GM18867 (cell line): ENCODE results near the gene BLCAP.

Source experiments
- ATAC-seq: cut with Tn5 transposase; IDR thresholded peaks from one replicate; pipeline ENCODE4 v1.9.1; 2021; ENCODE audit warnings: mild to moderate bottlenecking, moderate library complexity; ENCODE audit not compliant: unreplicated experiment

BLCAP gene

DNA sequence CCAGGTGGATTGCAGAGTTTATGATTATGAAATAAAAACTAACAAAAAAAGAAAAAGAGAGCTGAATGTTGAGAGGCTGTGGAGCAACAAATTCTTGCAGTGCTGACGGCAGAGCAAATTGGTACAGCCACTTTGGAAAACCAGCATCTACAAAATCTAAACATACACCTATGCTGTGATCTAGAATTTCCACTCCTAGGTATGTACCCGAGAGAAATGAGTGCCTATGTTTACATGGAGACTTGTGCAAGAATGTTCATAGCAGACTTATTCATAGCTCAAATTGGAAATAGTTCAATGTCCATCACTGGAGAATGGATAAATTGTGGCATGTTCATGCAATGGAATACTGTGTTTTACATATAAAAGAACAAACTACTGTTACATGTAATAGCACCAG, 3.0 kb upstream of the BLCAP start:
- ATAC-seq = no peak

DNA sequence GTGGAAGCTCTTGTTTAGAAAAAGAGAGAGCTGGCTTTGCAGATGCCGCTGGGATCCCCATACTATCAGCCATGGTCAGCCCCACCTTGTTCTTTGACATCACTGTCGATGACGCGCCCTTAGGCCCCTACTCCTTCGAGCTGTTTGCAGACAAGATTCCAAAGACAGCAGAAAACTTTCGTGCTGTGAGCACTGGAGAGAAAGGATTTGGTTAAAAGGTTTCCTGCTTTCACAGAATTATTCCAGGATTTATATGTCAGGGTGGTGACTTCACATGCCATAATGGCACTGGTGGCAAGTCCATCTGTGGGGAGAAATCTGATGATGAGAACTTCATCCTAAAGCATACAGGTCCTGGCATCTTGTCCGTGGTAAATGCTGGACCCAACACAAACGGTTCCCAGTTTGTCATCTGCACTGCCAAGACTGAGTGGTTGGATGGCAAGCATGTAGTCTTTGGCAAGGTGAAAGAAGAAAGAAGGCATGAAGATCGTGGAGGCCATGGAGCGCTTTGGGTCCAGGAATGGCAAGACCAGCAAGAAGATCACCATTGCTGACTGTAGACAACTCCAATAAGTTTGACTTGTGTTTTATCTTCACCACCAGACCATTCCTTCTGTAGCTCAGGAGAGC, 2.4 kb upstream of the BLCAP start:
- no peak for ATAC-seq

DNA sequence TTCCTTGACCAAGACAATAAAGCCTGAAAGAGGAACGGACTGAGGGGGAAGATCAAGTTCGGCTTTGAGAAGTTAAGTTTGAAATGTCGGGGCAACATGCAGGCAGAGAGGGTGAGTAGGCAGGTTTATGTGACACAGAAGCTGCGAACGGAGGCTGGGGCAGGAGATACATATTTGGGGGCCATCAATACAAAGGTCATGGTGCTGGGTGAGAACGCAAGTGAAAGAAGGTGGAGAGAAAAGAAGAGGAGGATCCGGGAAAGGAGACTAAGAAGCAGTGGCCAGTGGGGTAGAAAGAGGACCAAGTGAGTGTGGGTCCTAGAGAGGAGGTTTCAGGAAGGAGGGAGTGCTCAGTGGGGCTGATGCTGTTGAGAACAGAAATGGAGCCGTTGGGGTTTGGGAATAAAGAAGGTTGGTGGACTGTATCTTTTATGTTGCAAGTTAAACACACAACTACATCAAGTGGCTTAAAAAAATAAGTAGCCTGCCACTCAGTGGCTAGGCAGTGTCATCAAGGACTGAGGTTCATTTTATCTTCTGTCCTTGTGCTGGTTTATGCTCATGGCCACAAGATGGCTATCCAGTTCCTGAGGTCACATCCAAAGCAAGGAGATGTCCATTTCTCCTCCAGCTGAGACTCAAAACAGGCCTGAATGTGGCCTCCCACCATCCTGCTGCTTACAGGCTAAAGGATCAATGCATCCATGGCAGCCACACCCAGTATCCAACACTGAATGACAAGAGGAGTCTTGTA, 1.7 kb upstream of the BLCAP start:
- no peak for ATAC-seq

DNA sequence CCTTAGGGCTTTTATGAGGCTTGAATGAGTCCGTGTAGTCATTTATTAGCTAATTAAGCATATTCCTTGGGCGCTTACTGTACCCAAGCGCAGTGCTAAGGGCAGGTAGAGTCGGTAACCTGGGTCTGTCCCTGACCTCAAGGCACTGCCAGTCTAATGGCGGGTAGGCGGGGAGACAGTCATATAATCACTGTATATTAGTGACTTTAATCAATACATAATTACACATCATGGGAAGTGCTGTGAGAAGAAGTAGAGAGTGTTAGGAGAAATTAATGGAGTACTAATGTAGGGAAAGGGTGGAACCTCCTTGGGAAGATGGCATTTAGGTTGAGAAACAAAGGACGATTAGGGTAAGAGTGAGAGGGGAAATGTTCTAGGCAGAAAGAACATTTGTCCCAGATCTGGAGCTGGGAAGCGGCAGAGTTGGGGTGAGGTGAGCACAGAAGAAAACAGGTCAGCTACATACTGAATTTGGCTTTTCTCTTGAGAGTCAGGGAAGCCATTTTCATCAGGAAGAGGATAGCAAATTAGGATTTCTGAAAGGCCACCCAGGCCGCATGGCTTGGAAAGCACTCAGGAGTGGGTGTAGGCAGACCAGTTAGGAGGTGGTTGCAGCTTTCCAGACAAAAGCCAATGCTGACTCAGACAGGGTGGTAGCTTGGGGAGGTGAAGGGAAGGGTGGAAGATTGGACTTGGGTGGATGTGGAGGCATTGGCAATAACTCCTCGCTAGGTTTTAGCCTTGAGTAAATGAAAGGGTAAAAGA, 954 bp upstream of the BLCAP start:
- ATAC-seq = no peak

DNA sequence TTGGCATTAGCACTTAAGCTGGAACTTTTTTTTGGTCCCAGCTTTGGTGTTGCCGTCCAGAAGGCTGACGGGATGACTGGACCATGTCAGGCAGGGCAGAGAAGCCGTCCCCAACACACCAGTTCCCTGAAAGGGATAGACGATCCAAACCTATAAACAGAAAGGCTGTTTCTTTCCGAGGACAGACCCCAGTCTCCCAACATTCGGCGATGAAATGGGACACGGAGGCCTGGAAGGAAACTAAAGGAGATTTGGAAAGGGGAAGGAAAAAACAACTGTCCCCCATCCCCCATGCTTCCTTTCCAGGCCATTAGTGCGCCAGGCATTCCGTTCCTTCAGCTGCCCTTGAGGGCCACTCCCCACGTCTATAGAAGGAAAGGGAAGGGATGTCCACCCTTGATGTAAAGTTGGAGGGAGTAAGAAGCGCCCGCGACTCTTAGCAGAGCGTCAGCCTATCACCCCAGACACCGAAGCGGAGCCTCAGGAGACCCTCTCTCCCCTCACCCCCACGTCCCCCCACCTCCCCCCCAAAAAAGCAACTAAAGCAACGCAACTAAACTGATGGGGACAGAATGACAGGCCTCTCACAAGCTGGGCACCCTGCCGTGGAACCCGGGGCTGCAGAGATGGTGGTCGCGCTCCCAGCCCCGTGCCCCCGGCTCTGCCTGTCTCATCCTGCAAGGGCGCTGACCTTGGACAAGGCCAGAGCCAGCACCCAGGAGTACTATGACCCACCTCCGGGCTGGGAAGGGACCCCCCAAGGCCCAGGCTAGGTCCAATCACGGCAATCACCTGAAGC, 638 bp downstream of the BLCAP start:
- ATAC-seq = no peak

DNA sequence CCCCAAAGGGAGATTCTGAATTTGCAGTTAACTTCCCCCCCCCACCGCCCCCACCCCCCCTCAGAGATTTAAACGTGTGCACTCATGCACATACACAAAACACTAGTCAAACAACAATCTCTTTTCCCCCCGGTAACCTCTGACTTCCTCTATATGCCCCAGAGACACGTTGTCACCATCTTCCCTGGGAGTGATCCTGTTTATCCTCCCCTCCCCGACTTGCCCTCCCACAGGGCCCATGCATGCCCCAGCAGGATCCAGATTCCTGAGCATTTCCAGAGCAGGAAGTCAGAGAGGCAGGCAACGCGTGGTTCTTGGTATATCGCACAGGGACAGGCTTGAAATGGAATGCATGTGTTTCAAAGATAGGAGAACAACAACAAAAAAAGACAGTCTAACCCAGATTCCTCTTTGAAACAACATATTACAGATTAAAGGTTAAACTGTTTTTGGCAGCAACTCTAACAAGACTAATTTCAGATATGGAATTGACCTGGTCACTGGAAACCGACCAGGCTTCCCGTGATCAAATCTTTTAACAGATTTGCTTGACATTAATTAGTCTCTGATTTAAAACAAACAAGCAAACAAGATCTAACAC, 1.3 kb downstream of the BLCAP start:
- ATAC-seq = no peak

DNA sequence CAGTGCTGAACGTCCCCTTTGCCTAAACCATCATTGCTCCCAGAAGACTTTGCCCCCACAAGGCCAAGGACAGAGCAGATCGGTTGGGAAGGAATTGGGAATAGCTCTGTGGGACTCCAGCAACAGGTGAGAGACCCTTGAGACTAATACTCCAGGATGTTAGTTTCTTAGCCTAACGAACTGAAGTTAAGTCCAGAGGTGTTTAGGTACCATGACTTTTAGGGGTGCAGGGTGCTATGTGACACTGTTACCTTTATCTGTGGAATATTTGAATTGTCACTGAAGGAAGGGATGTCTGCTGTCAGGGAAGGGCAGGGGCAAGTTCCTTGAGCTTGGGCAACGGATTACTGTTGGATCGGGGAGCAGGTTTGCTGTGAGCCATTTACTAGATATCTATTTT, 1.9 kb downstream of the BLCAP start:
- ATAC-seq = no peak

DNA sequence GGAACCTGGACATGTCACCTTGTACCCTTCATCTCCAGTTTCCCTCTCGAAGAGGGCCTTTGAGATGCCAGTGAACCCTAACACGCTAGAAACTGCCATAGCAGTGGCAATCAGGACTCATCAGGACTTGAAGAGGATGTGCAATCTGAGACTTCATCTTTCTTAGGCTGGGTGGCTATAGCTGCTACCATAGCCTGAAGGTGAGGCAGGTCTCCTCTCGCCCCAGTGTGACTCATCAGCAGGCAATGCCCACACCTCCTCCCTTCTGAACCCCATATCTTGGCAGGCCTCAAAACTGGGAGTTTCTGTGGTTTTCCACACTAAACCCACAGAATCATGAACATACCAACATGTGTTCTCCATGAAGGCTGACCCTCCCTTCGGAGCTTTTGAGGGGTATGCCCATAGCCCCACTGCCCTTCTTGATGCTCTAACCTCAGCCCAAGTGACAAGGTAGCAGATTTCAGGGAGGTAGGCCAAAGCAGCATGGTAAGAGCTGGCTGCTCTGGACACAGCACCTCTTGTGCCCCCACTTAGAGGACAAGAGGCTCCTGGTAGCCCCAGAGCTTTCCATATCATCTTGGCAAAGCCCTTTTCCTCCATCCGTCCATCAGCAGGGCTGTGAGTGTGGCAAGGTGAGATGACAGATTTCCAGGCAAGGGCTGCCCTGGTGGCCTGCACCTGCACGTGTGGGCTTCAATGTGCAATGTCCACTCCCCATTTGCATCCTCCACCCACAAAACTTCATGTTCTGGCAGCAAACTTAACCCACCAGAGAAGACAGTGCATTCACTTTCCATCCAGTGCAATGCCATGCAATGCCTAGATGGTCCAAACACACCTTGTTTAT, 2.6 kb downstream of the BLCAP start:
- ATAC-seq = no peak

DNA sequence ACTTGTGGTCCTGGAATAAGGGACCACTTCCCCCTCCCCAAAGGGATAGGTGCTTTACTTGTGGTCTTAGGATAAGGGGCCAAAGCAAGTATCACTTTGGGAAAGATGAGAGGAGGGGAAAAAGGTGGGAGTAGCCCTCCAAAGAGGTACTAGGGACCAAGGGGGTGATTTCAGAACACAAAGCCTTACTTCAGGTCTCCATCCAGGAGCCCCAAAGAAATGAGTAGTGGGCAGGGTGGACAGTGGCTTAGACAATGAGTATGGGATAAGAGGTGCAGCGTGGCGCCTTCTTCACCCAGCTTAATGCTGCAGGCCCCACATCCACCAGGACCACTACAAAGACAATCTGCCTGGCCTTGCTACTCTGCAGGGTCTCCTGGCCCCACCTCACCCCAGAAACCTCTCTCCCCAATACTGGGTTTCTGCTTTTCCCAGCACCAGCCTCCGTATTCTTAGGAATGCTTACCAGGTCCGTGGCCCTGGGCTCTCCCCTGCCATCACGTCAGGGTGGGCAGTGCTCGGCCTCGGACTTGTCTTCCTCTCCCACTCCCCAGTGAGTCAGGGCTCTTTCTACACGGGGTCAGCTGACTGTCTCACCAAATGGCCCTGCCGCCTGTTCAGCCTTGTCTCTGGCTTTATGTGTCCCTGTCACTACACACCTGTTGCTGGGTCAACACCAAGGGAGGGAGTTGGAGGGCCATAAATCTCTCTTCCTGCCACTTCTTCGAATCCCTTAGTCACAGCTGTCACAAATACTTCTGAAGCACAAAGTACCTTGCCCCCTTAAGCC, 3.6 kb downstream of the BLCAP start:
- no peak for ATAC-seq

DNA sequence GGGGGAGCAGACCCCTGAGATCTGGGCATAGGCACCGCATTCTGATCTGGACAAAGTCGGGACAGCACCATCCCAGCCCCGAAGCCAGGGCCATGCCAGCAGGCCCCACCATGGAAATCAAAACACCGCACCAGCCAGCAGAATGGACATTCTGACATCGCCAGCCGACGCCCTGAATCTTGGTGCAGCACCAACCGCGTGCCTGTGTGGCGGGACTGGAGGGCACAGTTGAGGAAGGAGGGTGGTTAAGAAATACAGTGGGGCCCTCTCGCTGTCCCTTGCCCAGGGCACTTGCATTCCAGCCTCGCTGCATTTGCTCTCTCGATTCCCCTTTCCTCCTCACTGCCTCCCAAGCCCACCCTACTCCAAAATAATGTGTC, 4.7 kb downstream of the BLCAP start:
- ATAC-seq = no peak

DNA sequence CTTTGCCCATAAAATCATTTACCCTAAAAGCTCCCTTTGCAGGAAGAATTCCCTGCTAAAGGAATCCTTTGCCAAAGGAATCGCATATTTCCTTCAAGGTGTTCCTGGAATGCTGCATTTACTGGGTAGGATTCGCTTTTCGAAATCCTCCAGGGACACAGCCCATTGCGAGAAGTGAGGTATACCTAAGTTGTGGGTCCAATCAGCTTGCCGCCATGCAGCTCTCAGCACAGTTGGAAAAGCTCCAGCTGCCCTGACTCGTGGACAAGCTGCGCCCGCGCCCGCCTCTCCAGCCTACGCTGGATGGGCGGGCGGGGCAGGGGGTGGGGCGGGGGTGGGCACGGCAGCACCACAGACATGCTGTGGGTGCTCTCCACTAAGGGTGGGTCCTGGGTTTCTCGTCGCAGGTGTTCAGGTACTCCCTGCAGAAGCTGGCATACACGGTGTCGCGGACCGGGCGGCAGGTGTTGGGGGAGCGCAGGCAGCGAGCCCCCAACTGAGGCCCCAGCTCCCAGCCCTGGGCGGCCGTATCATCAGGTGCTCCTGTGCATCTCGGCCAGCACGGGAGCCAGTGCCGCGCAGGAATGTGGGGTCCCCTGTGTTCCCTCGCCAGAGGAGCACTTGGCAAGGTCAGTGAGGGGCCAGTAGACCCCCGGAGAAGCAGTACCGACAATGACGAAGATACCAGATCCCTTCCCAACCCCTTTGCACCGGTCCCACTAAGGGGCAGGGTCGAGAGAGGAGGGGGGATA, 5.2 kb downstream of the BLCAP start:
- no peak for ATAC-seq

DNA sequence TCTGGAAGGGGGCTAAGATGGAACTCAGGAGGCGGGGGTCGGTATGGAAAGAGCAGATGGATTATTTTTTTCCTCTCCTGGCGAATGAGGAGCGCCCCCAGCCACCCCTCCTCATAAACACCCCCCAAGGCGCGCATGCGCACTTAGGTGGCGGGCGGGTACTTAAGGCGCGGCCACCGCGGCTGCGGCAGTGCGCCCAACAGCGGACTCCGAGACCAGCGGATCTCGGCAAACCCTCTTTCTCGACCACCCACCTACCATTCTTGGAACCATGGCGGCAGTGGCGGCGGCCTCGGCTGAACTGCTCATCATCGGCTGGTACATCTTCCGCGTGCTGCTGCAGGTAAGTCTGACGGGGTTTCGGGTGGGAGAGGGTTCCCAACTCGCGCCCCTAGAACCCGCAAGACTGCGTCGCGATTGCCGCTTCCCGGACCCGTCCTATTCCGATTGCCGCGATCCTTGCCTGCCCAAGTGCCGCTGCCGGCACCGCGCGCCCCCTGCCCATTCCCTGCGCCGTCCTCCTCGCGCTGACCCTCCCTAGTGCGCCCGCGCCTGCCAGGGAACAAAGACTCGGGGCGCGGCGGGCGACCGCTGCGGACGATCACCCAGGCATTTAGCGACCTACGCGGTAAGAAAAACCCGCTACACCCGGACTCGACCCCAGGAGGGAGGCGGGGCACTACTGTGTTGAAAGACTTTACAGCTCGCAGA, 6.5 kb downstream of the BLCAP start, which contains the start of gene NNAT:
Gene NNAT, plus strand, starts transcription at position 190 of the 711 bp plus-strand sequence. Its CDS starts 82 bp downstream, at position 272.
- ATAC-seq = no peak

DNA sequence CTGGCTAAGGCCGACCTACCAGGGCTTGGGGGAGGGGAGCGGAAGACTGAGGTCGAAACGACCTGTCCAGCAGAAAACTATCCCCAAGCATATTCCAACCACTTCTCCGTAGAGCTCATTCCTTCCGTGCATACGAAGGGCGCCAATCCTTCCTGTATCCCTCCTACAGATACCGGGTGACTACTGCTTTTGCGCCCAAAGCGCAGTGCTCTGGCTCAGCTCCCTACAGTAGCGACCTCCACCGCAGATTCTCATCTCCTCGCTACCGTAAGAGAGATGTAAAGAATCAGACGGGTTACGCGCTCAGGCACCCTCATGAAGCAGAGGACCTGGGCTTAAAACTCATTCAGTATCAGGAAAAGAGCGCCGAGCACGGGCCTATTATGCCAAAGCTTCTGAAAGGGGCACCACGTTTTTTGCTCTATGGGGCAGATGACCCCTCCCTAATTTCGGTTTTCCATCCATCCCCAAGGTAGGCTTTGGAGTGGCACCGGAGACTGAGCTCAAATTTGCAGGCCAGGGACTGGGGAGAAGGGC, 7.2 kb downstream of the BLCAP start:
- no peak for ATAC-seq

DNA sequence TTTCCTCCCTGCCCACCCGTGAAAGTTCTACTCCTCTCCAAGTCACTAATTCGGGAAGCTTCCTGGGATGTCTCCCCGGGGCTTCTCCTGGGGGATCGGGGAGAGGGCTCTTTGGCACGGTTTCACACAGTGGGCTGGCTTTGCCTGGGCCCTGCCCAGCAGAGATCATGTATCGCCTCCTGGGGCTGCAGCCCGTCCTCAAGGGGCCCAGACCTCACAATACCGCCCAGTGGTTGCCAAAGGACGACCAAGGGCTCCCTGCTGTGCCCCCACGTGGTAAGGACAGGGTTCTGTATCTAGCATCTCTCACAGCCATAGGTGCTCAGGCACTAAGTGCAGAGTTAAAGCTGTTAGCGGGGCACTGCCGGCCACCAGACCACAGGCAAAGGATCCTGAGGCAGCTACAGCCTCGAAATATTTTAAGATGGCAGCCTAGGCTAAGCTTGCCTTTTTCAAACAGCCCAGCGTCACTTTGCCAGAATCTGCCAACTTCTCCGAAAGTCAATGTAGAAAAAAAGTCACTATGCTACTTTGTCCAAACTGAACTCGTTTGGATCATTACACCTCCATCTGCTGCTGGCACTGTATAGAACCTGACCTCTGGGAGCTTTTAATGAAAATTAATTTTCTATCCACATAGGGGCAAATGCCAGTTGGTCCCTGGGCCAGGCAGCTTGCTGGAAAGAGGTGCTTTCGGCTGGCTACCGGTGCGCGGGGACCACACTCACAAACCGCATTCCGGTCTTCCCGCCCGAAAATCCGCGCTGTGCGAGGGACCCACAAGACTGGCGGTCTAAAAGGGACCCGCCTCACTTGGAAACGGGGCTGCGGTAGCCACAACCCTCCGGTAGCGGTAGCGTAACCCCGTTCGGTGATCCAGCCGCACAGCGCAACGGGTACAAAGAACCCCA, 7.9 kb downstream of the BLCAP start:
- ATAC-seq = no peak

DNA sequence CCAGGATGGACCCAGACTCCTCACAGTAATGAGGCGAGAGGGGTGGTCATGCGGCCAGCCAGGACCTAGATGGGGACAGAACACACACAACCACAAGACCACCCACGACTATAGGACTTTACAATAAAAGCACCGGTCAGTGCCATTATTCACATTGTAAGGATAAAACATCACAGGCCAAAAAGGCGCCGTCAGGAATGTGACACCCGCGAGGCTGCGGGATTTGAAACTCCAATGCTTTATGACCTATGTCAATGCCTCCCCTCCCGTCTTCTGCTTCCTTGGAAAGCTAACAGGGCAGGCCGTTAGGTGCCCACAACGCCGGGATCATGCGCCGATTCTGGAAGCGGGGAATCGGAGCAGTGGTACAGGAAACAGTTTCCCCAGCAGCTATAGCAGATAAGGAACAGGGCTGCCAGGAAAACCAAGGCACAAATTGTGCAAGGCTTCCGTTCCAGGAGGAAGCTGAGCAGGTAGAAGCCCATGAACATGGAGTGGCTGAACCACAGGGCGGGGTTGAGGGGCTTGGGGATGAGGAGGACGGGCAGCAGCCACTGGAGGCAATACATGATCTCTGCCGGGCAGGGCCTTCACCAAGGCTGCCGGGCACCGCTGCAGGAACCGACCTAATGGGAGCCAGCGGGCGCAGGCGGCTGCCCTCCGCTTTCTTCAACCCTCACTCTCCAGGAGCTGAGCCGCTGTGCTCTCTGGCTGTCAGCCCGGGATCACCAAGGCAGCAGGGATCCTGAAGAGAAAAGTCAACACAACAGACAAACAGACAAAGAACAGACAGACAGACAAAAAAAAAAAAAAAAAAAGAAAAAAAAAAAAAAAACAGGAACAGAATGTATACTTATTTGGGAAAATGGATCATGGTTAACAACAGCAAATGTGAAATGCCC, 8.8 kb downstream of the BLCAP start:
- ATAC-seq = no peak
